HCT116 (cell line): ENCODE results near the gene KCNS3. TPM values are rescaled to one million over a fixed set of nuclear protein-coding genes. Genes with fewer than 3 reads are reported as not detected.

Experiments
- ATAC-seq: fragments of 200-7000 bp; cut with Tn5 transposase; 2 replicates; pipeline ENCODE4 v1.9.1; 2020; ENCODE audit warnings: mild to moderate bottlenecking, moderate library complexity
- BruUV-seq: library from RNA; stranded (reverse); fragments of 400-500 nt; replicated peaks from 2 replicates; lab custom pipeline; 2021; lab: Mats Ljungman, UMichigan
- CTCF ChIA-PET: fragments of 300-600 bp; sonication (Branson Sonifier 250); formaldehyde crosslinking; loops from one replicate; lab custom pipeline; 2021; ENCODE audit warnings: antibody characterized with exemption; lab: Charles Lee
- POLR2A ChIA-PET: fragments of 300-600, 350-600 bp; sonication (Branson Sonifier 250); formaldehyde crosslinking; loops from one replicate; lab custom pipeline; 2021; ENCODE audit warnings: antibody characterized with exemption; lab: Charles Lee
- RAD21 ChIA-PET, 2 experiments: fragments of 300-600 bp; sonication (Branson Sonifier 250); formaldehyde crosslinking; loops; one replicate each; lab custom pipeline; 2023; ENCODE audit warnings: low total read pairs in 2 of 2; ENCODE audit not compliant: uncharacterized antibody in 2 of 2, unreplicated experiment in 2 of 2, low non-redundant PET in 1 of 2; lab: Charles Lee
- DNase-seq: peaks from one replicate; pipeline ENCODE4 v3.0.0-alpha.2; 2010; ENCODE audit warnings: low read depth, low spot score
- H2AFZ ChIP-seq: fragments of 200-600 bp; shearing (Covaris generic), sonication (generic); 2 replicates; pipeline ENCODE4 v1.6.1; 2017; ENCODE audit warnings: low read depth, mixed run types, mixed read lengths, antibody characterized with exemption, low read length; ENCODE audit not compliant: poor library complexity, severe bottlenecking
- H3K27ac ChIP-seq: 2 replicates; pipeline ENCODE4 v1.5.1; 2012; ENCODE audit warnings: low read depth, low read length
- H3K27me3 ChIP-seq: fragments of 200-600 bp; sonication (generic); 2 replicates; pipeline ENCODE4 v1.6.1; 2016; ENCODE audit warnings: mixed run types, low read length, mixed read lengths; ENCODE audit not compliant: insufficient read depth
- H3K36me3 ChIP-seq, 2 experiments: fragments of 200-500 bp in 1 of 2; fragments of 200-600 bp in 1 of 2; sonication (Bioruptor generic) in 1 of 2; sonication (generic) in 1 of 2; 2 replicates each; pipeline versions ENCODE4 v1.5.1 to v1.6.1; 2014 to 2016; ENCODE audit warnings: low read length in 2 of 2, inconsistent platforms in 1 of 2, mixed read lengths in 1 of 2, mixed run types in 1 of 2; ENCODE audit not compliant: insufficient read depth in 2 of 2, control insufficient read depth in 1 of 2
- H3K4me1 ChIP-seq, 2 experiments: fragments of 200-600 bp in 1 of 2; sonication (generic) in 1 of 2; 2 replicates each; pipeline versions ENCODE4 v1.5.1 to v1.6.1; 2012 to 2017; ENCODE audit warnings: low read length in 2 of 2, inconsistent platforms in 1 of 2, mild to moderate bottlenecking in 1 of 2, mixed read lengths in 1 of 2, mixed run types in 1 of 2, moderate library complexity in 1 of 2; ENCODE audit not compliant: insufficient read depth in 2 of 2, control insufficient read depth in 1 of 2
- H3K4me2 ChIP-seq: fragments of 200-600 bp; sonication (generic); 2 replicates; pipeline ENCODE4 v1.6.1; 2017; ENCODE audit warnings: mixed run types, low read length, mixed read lengths
- H3K4me3 ChIP-seq, 2 experiments: fragments of 200-600 bp in 1 of 2; sonication (generic) in 1 of 2; replicated peaks in 1 of 2; 2 replicates each; pipeline ENCODE4 v1.5.1; 2011 to 2016; ENCODE audit warnings: low read length in 2 of 2, control low read depth in 1 of 2, low read depth in 1 of 2, mild to moderate bottlenecking in 1 of 2, mixed read lengths in 1 of 2, mixed run types in 1 of 2
- H3K79me2 ChIP-seq: fragments of 200-600 bp; sonication (generic); 2 replicates; pipeline ENCODE4 v1.6.1; 2017; ENCODE audit warnings: mild to moderate bottlenecking, mixed run types, low read length, moderate library complexity, mixed read lengths; ENCODE audit not compliant: insufficient read depth
- H3K9ac ChIP-seq: fragments of 200-600 bp; sonication (generic); 2 replicates; pipeline ENCODE4 v1.6.1; 2016; ENCODE audit warnings: low read length, mixed read lengths
- H3K9me2 ChIP-seq: fragments of 200-600 bp; sonication (generic), shearing (Covaris generic); 2 replicates; pipeline ENCODE4 v1.6.1; 2017; ENCODE audit warnings: mixed run types, mild to moderate bottlenecking, moderate library complexity; ENCODE audit not compliant: insufficient read depth
- H3K9me3 ChIP-seq, 2 experiments: fragments of 200-500 bp in 1 of 2; fragments of 200-600 bp in 1 of 2; sonication (Bioruptor generic) in 1 of 2; sonication (generic) in 1 of 2; 2 replicates each; pipeline ENCODE4 v1.6.1; 2014 to 2017; ENCODE audit warnings: low read length in 2 of 2, mixed read lengths in 2 of 2, inconsistent platforms in 1 of 2, low read depth in 1 of 2, mild to moderate bottlenecking in 1 of 2, mixed run types in 1 of 2, moderate library complexity in 1 of 2; ENCODE audit not compliant: control insufficient read depth in 1 of 2, insufficient read depth in 1 of 2
- H4K20me1 ChIP-seq: fragments of 200-600 bp; sonication (generic), shearing (Covaris generic); 2 replicates; pipeline ENCODE4 v1.6.1; 2017; ENCODE audit warnings: mixed run types, mild to moderate bottlenecking, moderate library complexity; ENCODE audit not compliant: insufficient read depth
- CBX3 ChIP-seq: IDR thresholded peaks from 2 replicates; pipeline ENCODE4 v1.6.1; 2012; ENCODE audit warnings: low read depth
- EGR1 ChIP-seq: IDR thresholded peaks from 2 replicates; pipeline ENCODE4 v1.6.1; 2012; ENCODE audit warnings: low read depth
- EZH2phosphoT487 ChIP-seq: fragments of 200-600 bp; IDR thresholded peaks from 2 replicates; pipeline ENCODE4 v1.6.1; 2018; ENCODE audit warnings: antibody characterized with exemption, borderline replicate concordance
- MAX ChIP-seq: IDR thresholded peaks from 2 replicates; pipeline ENCODE4 v1.6.1; 2012
- POLR2A ChIP-seq: IDR thresholded peaks from 2 replicates; pipeline ENCODE4 v1.7.0; 2011; ENCODE audit warnings: borderline replicate concordance; ENCODE audit not compliant: insufficient read depth, insufficient read length; ENCODE audit errors: extremely low read depth
- REST ChIP-seq: IDR thresholded peaks from 2 replicates; pipeline ENCODE4 v1.6.1; 2012; ENCODE audit warnings: low read depth
- SIN3A ChIP-seq: IDR thresholded peaks from 2 replicates; pipeline ENCODE4 v1.6.1; 2012; ENCODE audit warnings: low read depth
- SRF ChIP-seq: IDR thresholded peaks from 2 replicates; pipeline ENCODE4 v1.6.1; 2012; ENCODE audit warnings: low read depth
- TCF7L2 ChIP-seq: IDR thresholded peaks from 2 replicates; pipeline ENCODE4 v1.7.0; 2011; ENCODE audit warnings: borderline replicate concordance, inconsistent platforms; ENCODE audit not compliant: insufficient read depth, insufficient read length; ENCODE audit errors: extremely low read depth
- YY1 ChIP-seq: IDR thresholded peaks from 2 replicates; pipeline ENCODE4 v1.6.1; 2011; ENCODE audit warnings: low read length, low read depth, moderate library complexity, mild to moderate bottlenecking; ENCODE audit not compliant: insufficient replicate concordance; ENCODE audit errors: extremely low read depth
- ZFX ChIP-seq: fragments of 450-650 bp; IDR thresholded peaks from 2 replicates; pipeline ENCODE4 v1.6.1; 2017
- intact Hi-C: fragments of 100-400 bp; cut with micrococcal nuclease; formaldehyde crosslinking; loops from 2 replicates; pipeline ENCODE4 v1.10.0; 2022
- total RNA-seq: library from RNA; stranded (reverse); gene quantifications from one replicate; pipeline ENCODE4 v1.2.1, GENCODE V29; 2021; ENCODE audit not compliant: unreplicated experiment

KCNS3 gene
- total RNA-seq, 1 experiment from 2014 or later, result 5.2 TPM

GRCh38 chr2:17835516-17835915 lies 43.0 kb upstream of the KCNS3 start:
- Histone ChIP-seq H3K4me1 (peaks cover 0 to 6% of the 10 kb centered on the region in 2 experiments; a peak in 1 of 4 replicates), H3K27me3 (no peaks in the 10 kb centered on the region), H3K4me2 (no peak overlapping the region), H2AFZ (no peak overlapping the region), H4K20me1 (no peaks in the 10 kb centered on the region), H3K36me3 (no peaks in the 10 kb centered on the region), H3K9me2 (no peaks in the 10 kb centered on the region), H3K4me3 (no peak overlapping the region), H3K27ac (no peak overlapping the region), H3K9ac (no peak overlapping the region), H3K79me2 (no peaks in the 10 kb centered on the region), H3K9me3 (no peaks in the 10 kb centered on the region)
- BruUV-seq, result no TSS peak
- intact Hi-C loops, result no loop called here
- POLR2A ChIA-PET, result no interaction called here
- RAD21 ChIA-PET, result no interaction called here
- DNase-seq (no peak), ATAC-seq (no peak)
- TF ChIP-seq SRF (no peak), TCF7L2 (no peak), ZFX (no peak), EGR1 (no peak), POLR2A (no peak), YY1 (no peak), CBX3 (no peak), EZH2phosphoT487 (no peak), MAX (no peak)
- CTCF ChIA-PET, result no interaction called here

GRCh38 chr2:17839959-17840358 lies 38.5 kb upstream of the KCNS3 start:
- Histone ChIP-seq H4K20me1 (no peaks in the 10 kb centered on the region), H3K79me2 (no peaks in the 10 kb centered on the region), H3K4me3 (no peak overlapping the region), H3K9me2 (no peaks in the 10 kb centered on the region), H3K9me3 (no peaks in the 10 kb centered on the region), H3K36me3 (no peaks in the 10 kb centered on the region), H3K27ac (no peak overlapping the region), H3K9ac (no peak overlapping the region), H3K27me3 (no peaks in the 10 kb centered on the region), H3K4me2 (no peak overlapping the region), H3K4me1 (no peaks in the 10 kb centered on the region), H2AFZ (no peak overlapping the region)
- DNase-seq (no peak), ATAC-seq (no peak)
- no peak for TF ChIP-seq REST
- no peak for TF ChIP-seq SIN3A
- no TSS peak for BruUV-seq
- POLR2A ChIA-PET, result no interaction called here
- CTCF ChIA-PET, result no interaction called here
- intact Hi-C loops, result no loop called here
- RAD21 ChIA-PET, result no interaction called here
